Neural crest cell (in vitro differentiated cells): ENCODE data around the gene TBC1D8. TPM values are rescaled to one million over a fixed set of nuclear protein-coding genes. Genes with fewer than 3 reads are reported as not detected.

Experiments
- DNase-seq: peaks from one replicate; pipeline ENCODE4 v3.0.0; 2021; ENCODE audit warnings: low read depth, mixed read lengths, low spot score
- H3K27ac Mint-ChIP-seq: one replicate; pipeline ENCODE4 v1.8.0; 2021; ENCODE audit warnings: mild to moderate bottlenecking, mixed read lengths; ENCODE audit not compliant: unreplicated experiment
- H3K27me3 Mint-ChIP-seq: 2 replicates; pipeline ENCODE4 v1.8.0; 2021; ENCODE audit warnings: low read depth, mild to moderate bottlenecking, mixed read lengths
- H3K36me3 Mint-ChIP-seq: 2 replicates; pipeline ENCODE4 v1.8.0; 2021; ENCODE audit warnings: low read depth, mild to moderate bottlenecking, mixed read lengths
- H3K4me1 Mint-ChIP-seq: 2 replicates; pipeline ENCODE4 v1.8.0; 2021; ENCODE audit warnings: mixed read lengths
- H3K4me3 Mint-ChIP-seq: one replicate; pipeline ENCODE4 v1.8.0; 2021; ENCODE audit warnings: mild to moderate bottlenecking, mixed read lengths
- H3K9me3 Mint-ChIP-seq: 2 replicates; pipeline ENCODE4 v1.8.0; 2021; ENCODE audit warnings: mixed read lengths
- total RNA-seq: library from RNA; stranded (reverse); gene quantifications from 2 replicates; pipeline ENCODE4 v1.2.1, GENCODE V29; 2021
- TF ChIP-seq, protein P1 (sequence below): fragments of 200-600 bp; sonication (generic); conservative IDR thresholded peaks from 2 replicates; pipeline ENCODE4 v1.5.0; 2021; ENCODE audit warnings: antibody characterized with exemption, mild to moderate bottlenecking

The TBC1D8 gene
- total RNA-seq, 1 donor from 2014 or later = 7.8 TPM

DNA sequence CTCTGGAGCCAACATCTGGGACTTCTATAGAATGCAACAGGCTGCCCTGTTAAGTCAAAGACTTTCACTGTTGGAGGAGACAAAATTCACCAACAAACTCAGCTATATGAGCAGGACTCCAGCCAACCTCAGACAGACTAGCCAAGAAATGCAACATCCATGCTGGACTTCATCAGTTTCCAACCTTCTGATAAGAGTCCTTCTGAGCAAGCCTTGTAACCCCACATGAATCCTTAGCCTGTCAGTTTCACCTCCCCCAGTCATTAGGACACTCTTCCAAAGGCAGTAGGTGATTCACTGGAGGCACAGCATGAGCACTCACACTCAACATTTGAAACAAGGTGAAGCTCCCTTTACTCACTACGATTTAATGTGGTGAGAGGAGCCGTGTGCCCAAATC, 5.8 kb downstream of the TBC1D8 start:
- no peak for DNase-seq

DNA sequence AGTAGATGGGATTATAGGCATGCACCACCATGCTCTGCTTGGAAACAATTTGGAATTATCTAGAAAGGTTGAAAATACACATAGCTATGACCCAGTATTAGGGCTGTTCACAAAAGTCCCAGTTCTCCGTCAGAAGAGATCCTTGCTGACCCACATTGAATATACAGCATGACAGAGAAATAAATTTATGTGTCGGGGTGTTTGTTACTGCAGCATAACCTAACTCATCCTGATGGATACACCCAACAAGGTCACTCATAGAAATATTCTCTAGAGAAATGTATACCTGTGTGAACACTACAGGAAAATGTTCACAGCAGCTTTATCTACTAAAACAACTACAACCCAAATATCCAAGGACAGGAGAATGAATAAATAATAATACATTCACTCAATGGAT, 9.0 kb downstream of the TBC1D8 start:
- Mint-ChIP-seq H3K36me3 (no peaks in the 10 kb centered on the region), H3K27me3 (peaks cover 2% of the 10 kb centered on the region), H3K4me3 (no peak overlapping the region), H3K27ac (no peak overlapping the region), H3K9me3 (peaks cover 5% of the 10 kb centered on the region), H3K4me1 (peaks cover 18% of the 10 kb centered on the region)
- DNase-seq = no peak
- TF ChIP-seq, protein P1, sequence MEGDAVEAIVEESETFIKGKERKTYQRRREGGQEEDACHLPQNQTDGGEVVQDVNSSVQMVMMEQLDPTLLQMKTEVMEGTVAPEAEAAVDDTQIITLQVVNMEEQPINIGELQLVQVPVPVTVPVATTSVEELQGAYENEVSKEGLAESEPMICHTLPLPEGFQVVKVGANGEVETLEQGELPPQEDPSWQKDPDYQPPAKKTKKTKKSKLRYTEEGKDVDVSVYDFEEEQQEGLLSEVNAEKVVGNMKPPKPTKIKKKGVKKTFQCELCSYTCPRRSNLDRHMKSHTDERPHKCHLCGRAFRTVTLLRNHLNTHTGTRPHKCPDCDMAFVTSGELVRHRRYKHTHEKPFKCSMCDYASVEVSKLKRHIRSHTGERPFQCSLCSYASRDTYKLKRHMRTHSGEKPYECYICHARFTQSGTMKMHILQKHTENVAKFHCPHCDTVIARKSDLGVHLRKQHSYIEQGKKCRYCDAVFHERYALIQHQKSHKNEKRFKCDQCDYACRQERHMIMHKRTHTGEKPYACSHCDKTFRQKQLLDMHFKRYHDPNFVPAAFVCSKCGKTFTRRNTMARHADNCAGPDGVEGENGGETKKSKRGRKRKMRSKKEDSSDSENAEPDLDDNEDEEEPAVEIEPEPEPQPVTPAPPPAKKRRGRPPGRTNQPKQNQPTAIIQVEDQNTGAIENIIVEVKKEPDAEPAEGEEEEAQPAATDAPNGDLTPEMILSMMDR = no peak

More for the DNA sequence above, 5.8 kb downstream of the TBC1D8 start:
- Mint-ChIP-seq H3K9me3 (peaks cover 3% of the 10 kb centered on the region), H3K27me3 (peaks cover 25% of the 10 kb centered on the region), H3K36me3 (no peaks in the 10 kb centered on the region), H3K4me1 (peaks cover 20% of the 10 kb centered on the region), H3K27ac (no peak overlapping the region), H3K4me3 (no peak overlapping the region)
- TF ChIP-seq, protein P1 = no peak

DNA sequence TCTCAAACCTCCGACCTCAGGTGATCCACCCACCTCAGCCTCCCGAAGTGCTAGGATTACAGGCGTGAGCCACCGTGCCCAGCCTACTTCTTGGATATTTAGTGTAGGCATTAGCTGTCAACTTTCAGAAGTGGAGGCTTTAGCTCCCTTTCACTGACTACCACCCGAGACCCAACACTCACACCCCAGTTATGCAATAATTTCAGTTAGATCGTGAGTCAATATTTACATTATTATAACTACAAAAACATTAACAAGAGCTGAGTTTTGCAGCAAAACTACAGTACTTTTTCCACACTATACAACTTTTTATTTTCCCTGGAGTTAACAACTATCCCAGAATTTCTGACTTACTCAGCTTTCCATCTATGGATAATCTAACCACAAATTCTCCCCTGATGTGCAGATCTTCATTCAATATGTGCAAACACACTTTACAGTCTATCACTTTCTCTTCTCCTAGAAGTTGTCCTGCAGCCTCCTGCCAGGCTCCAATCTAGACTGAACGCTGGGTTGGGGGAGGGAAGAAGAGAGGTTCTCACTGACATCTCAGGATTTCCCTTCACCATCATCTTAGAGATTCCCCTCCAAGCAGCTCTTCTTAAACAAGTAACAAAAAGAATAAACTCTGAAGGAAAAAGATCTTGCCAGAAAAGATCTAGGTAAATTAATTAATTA, 10.1 kb downstream of the TBC1D8 start:
- Mint-ChIP-seq H3K9me3 (peaks cover 5% of the 10 kb centered on the region), H3K36me3 (no peaks in the 10 kb centered on the region), H3K27ac (no peak overlapping the region), H3K27me3 (no peaks in the 10 kb centered on the region), H3K4me1 (peaks cover 18% of the 10 kb centered on the region), H3K4me3 (no peak overlapping the region)
- no peak for DNase-seq
- TF ChIP-seq, protein P1 = no peak

DNA sequence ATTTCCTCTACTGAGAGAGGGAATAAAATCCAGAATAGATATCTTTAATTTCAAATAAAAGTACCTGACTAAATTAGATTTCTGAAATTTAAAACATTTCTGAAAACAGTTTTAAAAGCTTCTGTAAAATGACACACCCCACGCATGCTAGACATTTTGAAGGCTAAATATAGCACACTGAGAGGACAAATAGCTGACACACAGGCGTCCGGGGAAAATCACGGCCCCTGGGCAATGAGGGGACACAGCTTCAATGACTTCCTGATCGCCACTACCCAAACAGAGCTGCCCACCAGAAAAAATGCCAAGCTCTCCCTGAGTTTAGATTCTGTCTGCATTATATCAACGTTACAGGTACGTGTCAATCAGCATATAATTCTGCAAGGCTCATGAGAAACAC, 10.9 kb downstream of the TBC1D8 start:
- H3K36me3 Mint-ChIP-seq = no peaks in the 10 kb centered on the region
- H3K4me1 Mint-ChIP-seq = peaks cover 18% of the 10 kb centered on the region
- DNase-seq = no peak
- H3K4me3 Mint-ChIP-seq = no peak overlapping the region
- H3K27ac Mint-ChIP-seq = no peak overlapping the region
- TF ChIP-seq, protein P1 = no peak
- H3K27me3 Mint-ChIP-seq = no peaks in the 10 kb centered on the region
- peaks cover 5% of the 10 kb centered on the region for H3K9me3 Mint-ChIP-seq

DNA sequence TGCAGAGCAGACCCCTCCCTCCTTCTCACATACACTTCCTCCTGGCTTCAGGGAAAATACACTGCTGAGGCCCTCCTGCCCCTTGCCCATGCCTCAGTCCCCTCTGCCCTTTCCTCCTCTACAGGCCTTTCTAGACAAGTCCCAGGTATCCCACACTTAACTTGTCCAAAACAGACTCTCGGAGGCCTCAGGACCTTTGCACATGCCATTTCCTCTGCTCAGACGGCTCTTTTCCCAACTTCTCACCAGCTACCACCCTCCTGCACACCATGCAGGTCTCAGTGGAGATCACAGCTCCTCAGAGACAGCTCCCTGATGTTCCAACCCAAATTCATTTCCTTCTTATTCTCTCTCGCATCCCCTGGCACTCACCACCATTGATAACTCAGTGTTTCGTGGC, 11.7 kb downstream of the TBC1D8 start:
- Mint-ChIP-seq H3K27ac (no peak overlapping the region), H3K27me3 (no peaks in the 10 kb centered on the region), H3K36me3 (no peaks in the 10 kb centered on the region), H3K4me1 (peaks cover 14% of the 10 kb centered on the region), H3K4me3 (no peak overlapping the region), H3K9me3 (peaks cover 5% of the 10 kb centered on the region)
- TF ChIP-seq, protein P1 = no peak
- no peak for DNase-seq
